Activated naive CD4-positive, alpha-beta T cell treated with anti-CD3 and anti-CD28 coated beads, Interleukin-2, amount 10 ng/mL, durations not matched to agents 7 days and 5 days (primary cell): ENCODE data around the gene GRIK4.
"Not testable (repeated sequence)": the region's sequence is repeated elsewhere in the genome, so short reads cannot be mapped to it uniquely, and the experiment has no call there.

Source experiments
- CTCF ChIA-PET: fragments of 350-600 bp; sonication (Branson Sonifier 250); formaldehyde crosslinking; loops from one replicate; lab custom pipeline; 2021; ENCODE audit warnings: antibody characterized with exemption; lab: Charles Lee
- DNase-seq: peaks from one replicate; pipeline ENCODE4 v3.0.0-alpha.2; 2020
- H3K27ac Mint-ChIP-seq: one replicate; pipeline ENCODE4 v1.8.0; 2021; ENCODE audit warnings: mild to moderate bottlenecking, moderate library complexity, mixed read lengths
- H3K27me3 Mint-ChIP-seq: one replicate; pipeline ENCODE4 v1.8.0; 2021; ENCODE audit warnings: mild to moderate bottlenecking, mixed read lengths
- H3K36me3 Mint-ChIP-seq: one replicate; pipeline ENCODE4 v1.8.0; 2021; ENCODE audit warnings: mixed read lengths
- H3K4me1 Mint-ChIP-seq: one replicate; pipeline ENCODE4 v1.8.0; 2021; ENCODE audit warnings: mixed read lengths
- H3K4me3 Mint-ChIP-seq: one replicate; pipeline ENCODE4 v1.8.0; 2021; ENCODE audit warnings: mild to moderate bottlenecking, moderate library complexity, mixed read lengths
- H3K9me3 Mint-ChIP-seq: one replicate; pipeline ENCODE4 v1.8.0; 2021; ENCODE audit warnings: mixed read lengths

The GRIK4 gene

GRCh38 chr11:120500414-120501071 is 11.0 kb upstream of the GRIK4 start:
- no peak overlapping the region for H3K4me3 Mint-ChIP-seq
- no peak overlapping the region for H3K27ac Mint-ChIP-seq
- DNase-seq: no peak
- CTCF ChIA-PET: no interaction called here
- no peaks in the 10 kb centered on the region for H3K36me3 Mint-ChIP-seq
- H3K9me3 Mint-ChIP-seq: no peaks in the 10 kb centered on the region
- peaks cover 24% of the 10 kb centered on the region for H3K27me3 Mint-ChIP-seq
- no peaks in the 10 kb centered on the region for H3K4me1 Mint-ChIP-seq

GRCh38 chr11:120501440-120501839 is 10.1 kb upstream of the GRIK4 start:
- Mint-ChIP-seq H3K4me1 (no peaks in the 10 kb centered on the region), H3K27ac (no peak overlapping the region), H3K36me3 (no peaks in the 10 kb centered on the region), H3K9me3 (no peaks in the 10 kb centered on the region), H3K27me3 (peaks cover 30% of the 10 kb centered on the region), H3K4me3 (no peak overlapping the region)
- no peak for DNase-seq
- CTCF ChIA-PET: no interaction called here

DNA sequence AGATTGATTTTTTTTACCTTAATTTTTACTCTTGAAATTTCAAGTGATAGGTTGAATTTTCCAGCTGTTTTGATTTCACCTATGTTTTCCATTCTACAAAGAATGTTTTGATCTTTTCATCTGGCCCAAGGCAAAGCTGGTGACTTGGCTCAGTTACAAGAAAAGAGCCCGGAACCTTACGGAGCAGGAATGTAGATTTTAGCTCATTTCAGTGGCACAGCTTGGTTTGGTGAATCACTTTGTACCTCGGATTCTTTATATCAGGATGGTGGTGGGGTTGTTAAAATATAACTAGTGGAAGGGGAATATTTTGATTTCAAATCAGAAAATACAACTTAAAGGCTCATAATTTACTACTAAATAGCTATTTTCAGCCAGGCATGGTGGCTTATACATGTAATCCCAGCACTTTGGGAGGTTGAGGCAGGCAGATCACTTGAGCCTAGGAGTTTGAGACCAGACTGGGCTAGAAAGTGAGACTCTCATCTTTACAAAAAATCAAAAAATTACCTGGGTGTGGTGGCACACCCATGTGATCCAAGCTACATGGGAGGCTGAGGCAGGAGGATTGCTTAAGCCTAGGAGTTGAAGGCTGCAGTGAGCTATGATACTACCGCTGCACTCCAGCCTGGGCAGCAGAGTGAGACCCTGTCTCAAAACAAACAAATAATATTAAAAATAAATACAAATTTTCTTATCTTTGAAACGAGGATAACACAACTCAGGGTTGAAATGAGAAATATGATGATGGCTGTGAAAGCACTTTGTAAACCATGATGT is 9.4 kb upstream of the GRIK4 start:
- Mint-ChIP-seq H3K4me3 (no peak overlapping the region), H3K27ac (no peak overlapping the region), H3K9me3 (no peaks in the 10 kb centered on the region), H3K36me3 (no peaks in the 10 kb centered on the region), H3K27me3 (peaks cover 31% of the 10 kb centered on the region), H3K4me1 (no peaks in the 10 kb centered on the region)
- no peak for DNase-seq
- CTCF ChIA-PET: no interaction called here

- H3K9me3 Mint-ChIP-seq, H3K27ac Mint-ChIP-seq, CTCF ChIA-PET, H3K4me1 Mint-ChIP-seq, H3K4me3 Mint-ChIP-seq, DNase-seq, H3K36me3 Mint-ChIP-seq: not testable (repeated sequence)
- peaks cover 31% of the 10 kb centered on the region for H3K27me3 Mint-ChIP-seq
Observed at GRCh38 chr11:120503529-120503928, 8.0 kb upstream of the GRIK4 start.

DNA sequence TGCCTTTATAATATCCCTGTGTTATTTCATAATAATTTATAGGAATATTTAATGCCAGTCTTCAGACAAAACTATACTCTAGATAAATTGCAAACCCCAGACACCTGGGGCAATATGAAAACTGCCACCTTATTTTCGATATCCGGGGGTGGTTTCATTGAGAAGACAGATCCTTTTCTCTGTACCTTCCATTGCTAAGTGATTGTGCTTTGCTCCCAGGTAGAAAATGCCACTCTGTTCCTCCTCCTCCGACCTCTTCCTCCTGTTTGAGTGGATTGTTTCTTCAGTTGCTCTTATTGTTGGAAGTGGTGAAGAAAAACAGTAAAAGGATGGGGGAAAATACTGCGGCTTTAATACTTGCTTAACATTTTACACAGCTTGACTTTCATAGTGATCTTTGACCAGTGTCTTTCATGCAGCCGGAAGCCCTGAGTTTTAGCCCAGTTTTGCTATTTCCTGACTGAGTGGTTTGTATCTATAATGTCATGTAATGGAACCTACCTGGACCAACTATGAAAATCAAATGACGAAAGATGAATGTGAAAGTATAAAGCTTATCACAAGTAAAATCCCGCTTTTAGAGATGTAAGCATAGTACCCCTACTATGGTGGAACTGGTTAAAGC is 5.6 kb upstream of the GRIK4 start:
- Mint-ChIP-seq H3K27me3 (peaks cover 46% of the 10 kb centered on the region), H3K4me3 (no peak overlapping the region), H3K4me1 (peaks cover 1% of the 10 kb centered on the region), H3K27ac (no peak overlapping the region), H3K36me3 (no peaks in the 10 kb centered on the region), H3K9me3 (no peaks in the 10 kb centered on the region)
- DNase-seq: no peak
- CTCF ChIA-PET: no interaction called here

- Mint-ChIP-seq H3K36me3 (no peaks in the 10 kb centered on the region), H3K9me3 (no peaks in the 10 kb centered on the region), H3K4me1 (peaks cover 2% of the 10 kb centered on the region), H3K4me3 (no peak overlapping the region), H3K27ac (no peak overlapping the region), H3K27me3 (peaks cover 64% of the 10 kb centered on the region)
- DNase-seq: no peak
- CTCF ChIA-PET: interaction anchor here (1.1 to 1.3 kb wide), 2 partner anchors 176 to 349 kb away, joined by 3 to 5 read pairs; no protein-coding TSS in a partner anchor
Observed at GRCh38 chr11:120509346-120510053, 2.0 kb upstream of the GRIK4 start.

DNA sequence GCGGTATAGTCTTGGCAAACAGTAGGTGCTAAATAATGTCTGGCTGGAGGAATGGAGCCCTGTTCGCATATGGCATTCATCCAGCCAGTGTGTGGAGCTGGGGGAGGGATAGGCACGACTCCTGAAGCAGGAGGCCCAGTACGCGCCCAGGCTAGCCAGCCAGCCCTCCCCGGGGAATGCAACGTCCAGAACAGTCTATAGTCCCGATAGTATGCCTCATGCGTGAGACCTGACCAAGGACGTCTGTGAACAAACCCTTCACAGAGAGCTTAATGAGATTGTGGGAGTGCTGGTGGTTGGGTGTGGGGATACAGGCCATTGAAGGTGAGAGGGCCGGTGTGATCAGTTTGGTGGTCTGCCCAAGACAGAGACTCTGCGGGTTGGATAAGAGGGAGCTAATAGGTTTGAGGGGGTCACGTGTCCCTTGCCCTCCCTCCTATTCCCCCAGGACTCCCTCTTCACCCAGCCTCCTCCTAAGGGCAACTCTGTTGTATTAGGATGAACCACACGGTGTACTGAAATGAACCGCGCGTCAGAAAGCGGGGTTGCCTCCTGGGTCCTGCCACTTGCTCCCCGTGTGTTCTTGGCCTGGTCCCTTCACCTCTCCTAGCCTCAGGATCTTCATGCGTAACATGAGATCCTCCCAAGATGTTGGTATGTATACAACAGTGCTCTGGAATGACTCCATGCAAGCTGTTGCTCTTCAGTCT is 987 bp upstream of the GRIK4 start:
- H3K27me3 Mint-ChIP-seq: peaks cover 69% of the 10 kb centered on the region
- H3K27ac Mint-ChIP-seq: no peak overlapping the region
- no peak for DNase-seq
- CTCF ChIA-PET: interaction anchor here (0.6 to 3.4 kb wide), 4 partner anchors 13 to 684 kb away, joined by 3 to 25 read pairs (median 5); no protein-coding TSS in a partner anchor
- H3K4me3 Mint-ChIP-seq: no peak overlapping the region
- H3K9me3 Mint-ChIP-seq: no peaks in the 10 kb centered on the region
- no peaks in the 10 kb centered on the region for H3K36me3 Mint-ChIP-seq
- H3K4me1 Mint-ChIP-seq: peaks cover 2% of the 10 kb centered on the region

- peaks cover 2% of the 10 kb centered on the region for H3K4me1 Mint-ChIP-seq
- peaks cover 77% of the 10 kb centered on the region for H3K27me3 Mint-ChIP-seq
- DNase-seq: no peak
- H3K36me3 Mint-ChIP-seq: no peaks in the 10 kb centered on the region
- H3K4me3 Mint-ChIP-seq: no peak overlapping the region
- no peak overlapping the region for H3K27ac Mint-ChIP-seq
- H3K9me3 Mint-ChIP-seq: no peaks in the 10 kb centered on the region
- CTCF ChIA-PET: interaction anchor here (0.7 to 3.4 kb wide), 3 partner anchors 51 to 177 kb away, joined by 3 to 25 read pairs (median 4); no protein-coding TSS in a partner anchor
Observed at GRCh38 chr11:120511820-120512738, 531 bp downstream of the GRIK4 start.

DNA sequence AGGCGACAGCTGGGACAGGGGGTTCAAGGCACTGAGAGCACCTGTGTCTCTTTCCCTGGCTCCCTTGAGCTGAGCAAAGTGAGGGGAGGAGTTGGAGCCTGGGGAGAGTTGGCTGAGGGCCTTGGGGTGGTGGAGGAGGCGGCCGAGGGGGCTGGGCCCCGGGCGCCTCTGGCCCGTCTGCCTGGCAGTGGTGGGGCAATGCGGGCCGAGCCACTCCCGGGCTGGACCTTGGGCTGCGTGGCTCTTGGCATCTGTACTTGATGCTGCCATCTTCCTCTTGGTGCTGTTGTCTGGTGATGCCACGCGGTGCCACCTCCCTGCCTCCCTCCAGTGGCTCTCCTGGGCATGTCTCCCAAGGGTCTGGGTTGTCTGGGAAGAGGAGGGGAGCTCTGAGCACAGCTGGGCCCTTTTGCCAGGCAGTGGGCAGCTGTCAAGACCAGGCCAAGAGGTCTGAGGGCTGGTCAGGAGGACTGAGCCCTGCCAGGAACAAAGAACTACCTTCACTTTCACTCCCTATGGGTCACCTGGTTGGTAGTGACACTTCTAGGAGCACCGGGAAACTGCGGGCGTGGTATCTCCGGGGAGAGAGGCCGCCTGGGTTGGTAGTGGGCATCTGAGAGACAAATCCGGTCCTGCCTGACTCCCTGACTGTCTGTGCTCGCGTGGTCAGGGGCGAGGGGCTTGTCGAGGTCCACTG is 1.3 kb downstream of the GRIK4 start:
- no peak overlapping the region for H3K27ac Mint-ChIP-seq

DNA sequence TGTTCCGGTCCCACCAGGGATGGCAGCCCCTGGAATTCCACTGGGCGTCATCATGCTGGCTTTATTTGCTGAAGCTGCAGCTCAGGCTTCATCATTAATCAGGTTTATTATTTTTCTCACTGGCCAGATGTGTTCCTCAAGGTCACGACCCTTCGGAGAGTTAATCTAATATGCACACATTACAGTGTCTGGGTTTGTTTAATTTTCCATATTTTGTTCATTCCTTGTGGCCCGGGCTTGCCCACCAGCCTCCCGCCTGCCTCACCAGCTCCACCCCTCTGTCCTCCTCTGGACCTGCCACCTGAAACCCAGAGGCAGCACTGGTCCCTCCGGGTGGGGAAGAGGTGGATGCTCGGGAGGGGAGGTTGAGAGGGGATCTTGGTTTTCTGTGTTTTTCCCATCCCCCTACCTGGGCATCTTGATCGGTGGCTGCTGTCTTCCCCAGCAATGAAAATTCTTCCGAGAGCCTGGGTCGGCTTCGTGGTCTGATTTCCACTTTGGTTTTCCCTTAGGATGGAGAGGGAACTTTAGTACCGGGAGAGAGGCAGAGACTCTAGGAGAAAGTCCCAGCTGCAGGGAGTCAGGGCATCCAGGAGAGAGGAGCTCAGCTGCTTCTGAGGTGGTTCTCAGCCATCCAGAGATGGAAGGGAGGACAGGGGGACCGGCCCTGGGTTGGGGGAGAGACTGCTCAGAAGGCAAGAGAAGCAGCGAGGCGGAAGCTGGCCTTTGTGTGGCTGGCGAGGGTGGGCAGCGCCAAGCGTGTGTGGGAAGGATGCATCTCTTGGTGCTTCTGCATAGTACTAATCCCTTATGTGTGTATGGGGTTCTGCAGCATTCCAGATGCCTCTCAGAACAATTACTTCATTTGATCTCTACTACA is 2.1 kb downstream of the GRIK4 start:
- no peak overlapping the region for H3K4me3 Mint-ChIP-seq
- no peaks in the 10 kb centered on the region for H3K36me3 Mint-ChIP-seq
- DNase-seq: no peak

More for the DNA sequence above, 1.3 kb downstream of the GRIK4 start:
- Mint-ChIP-seq H3K36me3 (no peaks in the 10 kb centered on the region), H3K4me1 (peaks cover 2% of the 10 kb centered on the region), H3K4me3 (no peak overlapping the region), H3K9me3 (no peaks in the 10 kb centered on the region), H3K27me3 (peaks cover 85% of the 10 kb centered on the region)
- CTCF ChIA-PET: interaction anchor here (3.4 kb wide), 1 partner anchor 173 kb away, joined by 25 read pairs; no protein-coding TSS in a partner anchor
- DNase-seq: no peak

GRCh38 chr11:120514541-120515121 is 3.1 kb downstream of the GRIK4 start:
- no peaks in the 10 kb centered on the region for H3K36me3 Mint-ChIP-seq
- CTCF ChIA-PET: no interaction called here

More for the DNA sequence above, 2.1 kb downstream of the GRIK4 start:
- Mint-ChIP-seq H3K27ac (no peak overlapping the region), H3K27me3 (peaks cover 89% of the 10 kb centered on the region), H3K4me1 (peaks cover 2% of the 10 kb centered on the region), H3K9me3 (no peaks in the 10 kb centered on the region)
- CTCF ChIA-PET: interaction anchor here (3.4 kb wide), 1 partner anchor 172 kb away, joined by 25 read pairs; no protein-coding TSS in a partner anchor

More at GRCh38 chr11:120514541-120515121, 3.1 kb downstream of the GRIK4 start:
- no peak overlapping the region for H3K27ac Mint-ChIP-seq
- H3K27me3 Mint-ChIP-seq: peaks cover 81% of the 10 kb centered on the region
- DNase-seq: no peak
- H3K4me3 Mint-ChIP-seq: no peak overlapping the region
- H3K9me3 Mint-ChIP-seq: no peaks in the 10 kb centered on the region
- peaks cover 2% of the 10 kb centered on the region for H3K4me1 Mint-ChIP-seq
